GM21529 (cell line): ENCODE results near the gene JAKMIP3.

Experiments
- ATAC-seq: cut with Tn5 transposase; IDR thresholded peaks from one replicate; pipeline ENCODE4 v1.9.1; 2021; ENCODE audit not compliant: unreplicated experiment

Gene JAKMIP3

GRCh38 chr10:132097609-132098377 lies 32.0 kb downstream of the JAKMIP3 start:
- no peak for ATAC-seq

DNA sequence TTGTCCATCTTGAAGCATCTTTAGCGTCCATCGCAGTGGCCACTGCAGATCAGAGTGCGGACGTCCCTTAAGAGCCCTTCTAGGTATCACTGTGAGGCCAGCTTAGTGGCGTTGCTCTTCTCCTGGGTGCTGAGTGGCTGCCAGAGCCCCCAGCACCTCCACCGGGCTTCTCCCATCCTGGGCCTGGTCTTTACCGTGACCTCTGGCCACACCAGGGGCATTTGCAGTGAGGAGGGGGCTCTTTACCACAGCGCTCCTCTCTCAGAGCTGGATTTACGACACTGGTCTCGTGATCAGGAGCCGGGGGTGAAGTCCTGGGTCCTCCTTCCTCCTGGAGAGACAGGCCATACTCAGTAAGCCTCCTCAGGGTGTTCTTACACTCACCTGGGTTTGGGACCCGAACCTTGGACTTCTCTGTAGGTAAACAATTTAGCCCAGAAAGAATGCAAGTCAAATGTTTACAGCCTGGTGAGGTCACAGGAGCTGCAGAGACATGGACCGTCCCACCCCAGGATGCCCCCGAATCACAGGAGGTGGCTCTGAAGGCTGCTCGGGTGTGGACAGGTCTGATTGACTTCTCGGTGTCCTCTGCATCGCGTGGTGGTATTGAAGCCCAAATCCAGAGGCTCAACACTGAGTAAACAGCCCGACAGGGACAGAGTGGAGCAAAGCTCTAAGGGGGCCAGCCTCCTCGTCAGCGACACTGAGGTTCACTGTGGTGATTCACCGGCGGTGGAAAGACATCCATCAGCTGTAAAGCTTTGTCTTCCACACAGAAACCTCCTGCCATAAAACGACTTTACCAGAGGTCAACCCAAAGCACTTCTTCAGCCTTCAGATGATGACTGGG lies 33.0 kb downstream of the JAKMIP3 start:
- ATAC-seq = no peak

- ATAC-seq = no peak
Measured at GRCh38 chr10:132099389-132100090, 33.8 kb downstream of the JAKMIP3 start.

GRCh38 chr10:132100091-132100481 lies 34.3 kb downstream of the JAKMIP3 start:
- no peak for ATAC-seq

GRCh38 chr10:132100556-132101349 lies 35.0 kb downstream of the JAKMIP3 start:
- no peak for ATAC-seq

DNA sequence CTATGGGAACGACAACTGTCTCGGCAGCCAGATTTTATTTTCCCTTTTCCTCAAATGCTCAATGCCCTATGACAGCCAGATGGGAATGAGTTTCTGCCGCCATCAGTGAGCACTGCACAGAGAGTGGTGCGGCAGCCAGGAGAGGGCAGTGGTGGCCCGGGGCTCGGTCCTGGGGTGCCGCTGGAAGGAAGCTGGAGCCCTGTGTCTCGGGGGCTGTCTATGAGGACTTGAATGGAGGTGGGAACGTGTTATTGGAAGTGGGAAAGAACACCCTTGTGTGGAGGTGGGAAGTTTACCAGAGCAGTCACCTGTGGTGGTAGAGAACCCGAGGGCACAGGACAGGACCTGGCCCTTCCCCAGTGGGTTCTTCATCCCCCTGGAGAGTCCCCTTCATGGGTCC lies 35.8 kb downstream of the JAKMIP3 start:
- ATAC-seq = no peak

DNA sequence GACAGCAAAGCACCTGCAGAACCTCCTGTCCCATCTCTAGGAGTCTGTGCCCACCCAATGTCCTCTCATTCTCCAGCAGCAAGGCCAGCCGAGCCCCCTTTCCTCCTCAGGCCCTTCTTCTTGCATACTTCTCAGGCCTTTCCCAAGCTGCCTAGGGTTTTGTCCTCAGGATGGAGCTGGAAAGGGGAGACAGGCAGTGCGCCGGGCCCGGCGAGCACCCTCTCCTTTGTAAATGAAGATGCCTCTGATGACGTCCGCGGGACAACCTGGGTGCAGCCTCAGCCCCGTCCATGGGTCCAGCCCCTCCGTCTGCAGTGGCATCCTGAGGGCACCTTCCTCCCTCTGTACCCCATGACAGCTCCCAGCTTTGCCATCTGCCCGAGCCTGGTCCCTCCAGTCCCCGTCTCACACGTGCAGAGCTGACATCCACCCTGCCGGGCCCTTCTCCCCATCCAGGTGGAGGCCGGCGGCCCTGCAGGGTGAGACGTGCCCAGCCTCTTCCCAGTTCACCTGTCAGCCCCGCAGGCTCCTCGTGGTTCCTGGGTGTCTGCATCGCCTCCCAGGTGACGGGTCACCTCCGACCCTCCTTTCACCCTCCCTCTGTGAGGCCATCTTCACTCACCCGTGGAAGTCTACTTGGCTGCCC lies 36.4 kb downstream of the JAKMIP3 start:
- ATAC-seq = no peak

GRCh38 chr10:132102717-132103110 lies 37.0 kb downstream of the JAKMIP3 start:
- ATAC-seq = no peak

GRCh38 chr10:132103116-132103910 lies 37.6 kb downstream of the JAKMIP3 start:
- ATAC-seq = no peak

DNA sequence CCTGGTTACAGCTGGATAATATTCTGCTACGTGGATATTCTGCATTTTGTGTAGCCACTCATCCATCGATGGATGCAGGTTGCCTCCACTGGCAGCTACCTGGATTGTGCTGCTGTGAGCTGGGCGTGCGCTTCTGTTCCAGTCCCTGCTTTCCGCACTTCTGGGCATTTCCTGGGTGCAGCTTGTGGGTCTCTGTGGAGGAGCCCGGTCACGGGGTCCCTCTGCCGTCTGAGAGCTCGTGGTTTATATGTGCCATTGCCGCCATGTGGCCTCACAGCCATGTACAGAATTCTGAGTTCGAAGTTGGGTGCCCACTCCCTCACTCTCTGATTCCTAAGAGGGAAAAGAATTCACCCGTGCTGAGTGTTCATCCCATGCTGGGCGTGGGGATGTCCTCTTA lies 38.3 kb downstream of the JAKMIP3 start:
- ATAC-seq = no peak

GRCh38 chr10:132104471-132105301 lies 38.9 kb downstream of the JAKMIP3 start:
- ATAC-seq = no peak

GRCh38 chr10:132105302-132105995 lies 39.7 kb downstream of the JAKMIP3 start:
- ATAC-seq = no peak

DNA sequence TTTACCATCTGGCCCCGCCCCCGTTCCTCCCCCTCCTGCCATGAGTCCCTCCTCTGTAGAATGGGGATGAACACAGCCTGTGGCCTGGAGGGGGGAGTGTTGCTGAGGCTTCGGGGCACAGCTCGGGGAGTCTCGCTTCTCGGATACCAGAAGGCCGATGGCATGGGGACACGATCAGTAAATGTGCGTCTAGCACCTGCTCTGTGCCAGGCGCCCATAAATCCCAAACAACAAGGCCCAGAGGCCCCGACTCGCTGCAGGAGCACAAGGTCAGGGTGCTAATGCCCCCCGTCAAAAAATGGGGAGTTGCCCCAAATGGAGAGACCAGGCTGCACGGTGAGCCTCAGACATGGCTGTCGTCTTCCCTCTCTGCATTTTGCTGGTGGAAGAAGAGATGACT lies 40.7 kb downstream of the JAKMIP3 start:
- ATAC-seq = no peak

DNA sequence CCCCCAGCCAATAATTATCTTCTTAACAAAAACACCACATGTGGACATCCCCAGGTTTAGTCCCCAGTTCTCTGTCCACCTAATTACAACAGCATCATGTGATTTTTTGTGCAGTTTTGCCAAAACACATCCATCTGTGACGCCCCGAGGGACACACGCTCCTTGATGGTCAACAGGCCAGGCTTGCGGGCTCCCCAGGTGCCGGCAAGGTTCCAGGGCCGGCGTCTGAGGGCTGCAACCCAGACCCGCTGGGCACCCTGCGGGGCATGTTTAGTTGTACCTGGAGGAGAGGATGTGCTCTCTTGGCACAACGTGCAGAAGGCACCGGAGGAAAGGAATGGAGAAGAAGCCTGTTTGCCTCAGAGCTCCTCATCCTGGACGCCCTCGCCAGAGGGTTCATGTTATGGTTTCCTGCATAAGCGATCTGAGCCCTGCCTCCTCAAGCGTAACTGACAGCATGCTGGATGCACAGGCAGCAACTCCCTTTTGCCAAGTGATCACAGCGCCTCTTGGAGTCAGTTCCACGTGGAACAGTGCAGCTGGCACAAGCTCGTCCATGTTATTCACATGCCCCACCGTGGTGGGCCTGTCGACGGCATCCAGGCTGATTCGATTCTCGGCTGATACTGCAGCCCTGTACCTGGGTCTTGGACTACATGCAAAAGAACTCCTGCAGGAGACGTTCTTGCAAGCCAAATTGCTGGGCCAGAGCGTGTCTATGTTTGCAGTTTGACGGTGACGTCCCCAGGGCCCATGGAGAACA lies 41.6 kb downstream of the JAKMIP3 start:
- ATAC-seq = no peak

DNA sequence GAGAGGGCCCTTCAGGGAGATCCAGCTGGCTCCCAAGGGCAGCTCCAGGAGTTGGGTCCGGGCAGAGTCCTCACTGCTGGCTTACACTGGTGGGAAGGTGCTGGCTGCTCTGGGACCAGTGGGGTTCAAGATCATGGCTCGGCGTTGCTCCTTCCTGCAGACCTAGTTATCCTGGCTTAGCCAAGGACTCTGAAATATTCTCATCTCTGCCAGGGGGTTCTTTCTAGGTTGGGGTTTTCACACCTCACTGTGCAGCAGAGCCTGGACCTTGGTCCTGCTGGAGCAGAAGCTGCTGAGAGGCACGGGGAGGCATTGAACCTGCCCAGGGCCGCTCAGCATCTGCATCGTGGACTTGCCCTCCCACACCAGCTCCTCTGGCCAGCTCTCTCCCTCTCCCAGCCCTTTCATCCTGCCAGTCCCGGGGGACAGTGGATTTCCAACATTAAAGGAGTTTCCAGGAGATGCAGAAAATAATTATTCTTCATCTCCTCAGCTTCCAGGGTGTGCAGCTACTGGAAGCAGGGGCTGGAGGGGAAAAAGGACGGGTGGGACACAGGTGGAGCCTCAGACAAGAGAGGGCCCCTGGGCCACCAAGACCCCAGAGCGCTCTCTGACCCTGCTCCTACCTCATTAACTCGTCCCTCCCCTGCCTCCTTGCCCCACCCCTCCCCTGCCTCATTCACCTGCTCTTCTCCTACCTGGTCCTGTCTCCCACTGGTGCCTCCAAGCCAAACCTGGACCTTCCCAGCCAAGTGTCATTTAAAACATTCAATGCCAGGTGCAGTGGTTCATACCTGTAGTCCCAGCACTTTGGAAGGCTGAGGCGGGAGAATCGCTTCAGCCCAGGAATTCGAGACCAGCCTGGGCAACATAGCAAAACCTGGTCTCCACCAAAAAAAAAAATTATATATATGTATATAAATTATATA lies 42.5 kb downstream of the JAKMIP3 start:
- no peak for ATAC-seq
